ENCODE measurements around the gene FGF3. TPM values are rescaled to one million over a fixed set of nuclear protein-coding genes. Genes with fewer than 3 reads are reported as not detected.

Gene FGF3
- total RNA-seq, 1 donor from 2014 or later, result not detected

DNA sequence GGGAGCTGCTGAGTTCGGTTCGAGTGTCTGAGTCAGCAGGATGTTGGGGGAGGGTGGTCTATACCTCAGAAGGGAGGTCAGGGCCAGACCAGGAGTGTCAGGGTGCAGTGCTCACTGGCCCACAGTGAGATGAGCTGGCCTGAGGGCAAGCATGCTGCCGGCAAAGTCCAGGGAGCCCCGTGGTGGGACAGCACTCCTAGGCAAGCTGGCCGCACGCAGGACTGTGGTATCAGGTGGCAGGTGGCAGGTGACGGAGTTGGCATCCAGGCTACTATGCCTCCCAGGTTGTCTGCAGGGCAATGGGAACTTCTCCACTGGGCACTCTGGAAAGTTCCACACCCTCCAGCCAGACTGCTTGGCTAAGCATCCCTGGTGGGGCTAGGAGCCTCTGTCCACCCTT lies 4.8 kb downstream of the FGF3 start:
- H3K27me3 Mint-ChIP-seq (ENCODE audit: insufficient read depth), result peaks cover 12% of the 10 kb centered on the region
- intact Hi-C loops (cut with micrococcal nuclease), result no loop called here
- H3K27ac Mint-ChIP-seq, result no peak overlapping the region
- H3K36me3 Mint-ChIP-seq (ENCODE audit: low read depth), result no peaks in the 10 kb centered on the region
- DNase-seq (ENCODE audit: low spot score), result no peak
- H3K9me3 Mint-ChIP-seq, result no peaks in the 10 kb centered on the region
- no peak overlapping the region for H3K4me3 Mint-ChIP-seq
- H3K4me1 Mint-ChIP-seq (ENCODE audit: low read depth), result no peaks in the 10 kb centered on the region

DNA sequence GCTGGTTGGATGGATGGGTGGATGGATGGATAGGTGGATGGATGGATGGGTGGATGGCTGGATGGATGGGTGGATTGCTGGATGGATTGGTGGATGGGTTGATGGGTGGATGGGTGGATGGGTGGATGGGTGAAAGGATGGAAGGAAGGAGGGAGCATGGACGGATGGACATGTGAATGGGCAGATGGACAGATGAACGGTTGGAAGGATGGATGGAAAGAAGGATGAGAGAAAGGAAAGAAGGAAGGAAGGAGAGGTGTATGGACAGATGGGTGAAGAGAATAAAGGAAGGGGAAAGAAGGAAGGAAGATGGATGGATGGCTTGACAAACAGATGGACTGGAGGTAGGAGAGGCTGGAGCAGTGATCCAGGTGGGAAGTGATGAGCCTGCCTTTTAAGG lies 5.4 kb downstream of the FGF3 start:
- no peaks in the 10 kb centered on the region for H3K4me1 Mint-ChIP-seq (ENCODE audit: low read depth)

DNA sequence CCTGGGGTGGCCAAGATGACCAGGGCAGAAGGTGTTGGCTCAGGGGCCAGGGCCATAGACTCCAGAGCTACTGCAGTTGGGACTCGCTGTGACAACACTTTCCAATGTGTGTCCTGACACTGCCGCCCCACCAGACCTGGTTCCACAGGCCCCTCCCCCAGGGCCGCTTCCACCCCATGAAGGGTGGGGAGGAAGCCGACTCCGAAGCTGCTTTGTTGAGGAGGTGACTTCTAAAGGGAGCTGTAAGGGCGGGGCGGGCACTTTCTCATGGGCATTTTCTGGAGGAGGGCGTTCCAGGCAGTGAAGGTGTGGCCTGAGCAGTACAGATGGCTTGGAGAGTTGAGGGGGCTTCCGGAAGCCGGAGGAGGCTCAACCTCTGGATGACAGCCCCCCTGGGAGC lies 6.3 kb downstream of the FGF3 start:
- no peaks in the 10 kb centered on the region for H3K9me3 Mint-ChIP-seq
- H3K4me1 Mint-ChIP-seq (ENCODE audit: low read depth), result no peaks in the 10 kb centered on the region
- no peak overlapping the region for H3K27ac Mint-ChIP-seq
- no peak for DNase-seq (ENCODE audit: low spot score)
- intact Hi-C loops (cut with micrococcal nuclease), result no loop called here
- H3K36me3 Mint-ChIP-seq (ENCODE audit: low read depth), result no peaks in the 10 kb centered on the region
- H3K4me3 Mint-ChIP-seq, result no peak overlapping the region
- H3K27me3 Mint-ChIP-seq (ENCODE audit: insufficient read depth), result peaks cover 13% of the 10 kb centered on the region

More for the DNA sequence above, 5.4 kb downstream of the FGF3 start:
- DNase-seq (ENCODE audit: low spot score), result no peak
- Mint-ChIP-seq H3K4me3 (no peak overlapping the region), H3K27me3 (ENCODE audit: insufficient read depth) (peaks cover 11% of the 10 kb centered on the region), H3K36me3 (ENCODE audit: low read depth) (no peaks in the 10 kb centered on the region), H3K9me3 (no peaks in the 10 kb centered on the region), H3K27ac (no peak overlapping the region)
- intact Hi-C loops (cut with micrococcal nuclease), result no loop called here

DNA sequence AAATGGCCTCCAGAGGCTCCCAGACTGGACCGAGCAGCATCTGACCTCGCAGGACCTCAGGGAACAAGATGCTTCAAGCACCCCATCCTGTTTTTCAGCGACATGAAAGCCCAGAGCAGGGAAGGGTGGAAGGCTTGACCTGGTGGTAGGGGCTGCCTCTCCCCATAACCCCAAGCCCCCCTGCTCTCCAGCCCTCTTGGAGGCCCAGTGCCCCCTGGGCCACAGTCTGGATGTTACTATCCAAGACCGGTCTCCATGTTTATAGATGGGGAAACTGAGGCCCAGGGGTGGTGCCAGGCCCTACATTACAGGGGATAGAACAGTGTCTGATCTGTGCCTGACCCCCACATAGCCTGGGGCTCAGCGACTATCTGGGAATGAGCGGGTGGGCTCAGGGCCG lies 7.0 kb downstream of the FGF3 start:
- DNase-seq (ENCODE audit: low spot score), result no peak
- H3K36me3 Mint-ChIP-seq (ENCODE audit: low read depth), result no peaks in the 10 kb centered on the region
- intact Hi-C loops (cut with micrococcal nuclease), result no loop called here
- H3K27me3 Mint-ChIP-seq (ENCODE audit: insufficient read depth), result peaks cover 16% of the 10 kb centered on the region
- H3K4me1 Mint-ChIP-seq (ENCODE audit: low read depth), result no peaks in the 10 kb centered on the region
- H3K27ac Mint-ChIP-seq, result no peak overlapping the region
- no peaks in the 10 kb centered on the region for H3K9me3 Mint-ChIP-seq
- H3K4me3 Mint-ChIP-seq, result no peak overlapping the region

DNA sequence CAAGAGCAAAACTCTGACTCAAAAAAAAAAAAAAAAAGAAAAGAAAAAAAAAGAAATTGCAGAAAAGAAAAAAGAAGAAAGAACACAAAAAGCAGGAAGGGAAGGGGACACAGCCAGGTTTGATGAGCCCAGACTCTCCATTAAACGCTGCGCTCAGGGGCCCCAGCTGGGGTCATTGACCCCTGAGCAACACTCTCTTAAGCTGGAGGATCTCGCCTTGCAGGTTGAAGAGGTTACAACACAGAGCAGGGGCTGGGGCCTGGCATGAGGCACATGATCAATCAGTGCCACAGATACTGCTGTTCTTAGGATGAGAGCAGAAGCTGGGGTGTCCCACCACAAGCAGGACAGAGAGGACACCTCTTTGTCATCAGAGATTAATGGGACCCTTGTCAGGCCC lies 7.8 kb downstream of the FGF3 start:
- Mint-ChIP-seq H3K27me3 (ENCODE audit: insufficient read depth) (peaks cover 14% of the 10 kb centered on the region), H3K9me3 (no peaks in the 10 kb centered on the region), H3K36me3 (ENCODE audit: low read depth) (no peaks in the 10 kb centered on the region), H3K4me1 (ENCODE audit: low read depth) (no peaks in the 10 kb centered on the region), H3K27ac (no peak overlapping the region), H3K4me3 (no peak overlapping the region)
- intact Hi-C loops (cut with micrococcal nuclease), result no loop called here
- DNase-seq (ENCODE audit: low spot score), result no peak

- Mint-ChIP-seq H3K9me3 (no peaks in the 10 kb centered on the region), H3K36me3 (ENCODE audit: low read depth) (no peaks in the 10 kb centered on the region), H3K4me3 (no peak overlapping the region), H3K27me3 (ENCODE audit: insufficient read depth) (peaks cover 8% of the 10 kb centered on the region), H3K4me1 (ENCODE audit: low read depth) (no peaks in the 10 kb centered on the region), H3K27ac (no peak overlapping the region)
- no peak for DNase-seq (ENCODE audit: low spot score)
- intact Hi-C loops (cut with micrococcal nuclease), result no loop called here
These were observed 8.7 kb downstream of the FGF3 start for GRCh38 chr11:69810289-69811118.

DNA sequence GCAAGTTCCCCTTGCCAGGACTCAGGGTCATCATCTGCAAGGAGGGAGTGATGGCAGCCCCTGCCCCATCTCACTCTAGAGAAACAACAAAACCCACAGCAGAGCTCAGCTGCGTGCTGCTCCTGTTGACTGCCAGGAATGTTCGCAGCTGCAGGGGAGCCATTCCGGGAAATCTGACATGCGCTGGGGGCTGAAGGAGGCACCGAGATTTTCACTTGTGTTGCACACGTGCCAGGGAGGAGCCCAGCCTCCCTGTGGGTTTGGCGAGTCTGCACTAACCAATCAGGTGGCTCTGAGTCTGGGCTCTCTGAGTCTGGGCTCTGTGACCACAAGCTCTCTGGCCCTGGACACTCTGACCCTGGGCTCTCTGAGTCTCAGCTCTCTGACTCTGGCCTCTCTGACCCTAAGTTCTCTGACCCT lies 10.5 kb downstream of the FGF3 start:
- no peaks in the 10 kb centered on the region for H3K9me3 Mint-ChIP-seq
- H3K27ac Mint-ChIP-seq, result no peak overlapping the region
- H3K27me3 Mint-ChIP-seq (ENCODE audit: insufficient read depth), result peaks cover 5% of the 10 kb centered on the region
- H3K4me3 Mint-ChIP-seq, result no peak overlapping the region
- intact Hi-C loops (cut with micrococcal nuclease), result no loop called here
- no peak for DNase-seq (ENCODE audit: low spot score)
- no peaks in the 10 kb centered on the region for H3K4me1 Mint-ChIP-seq (ENCODE audit: low read depth)
- H3K36me3 Mint-ChIP-seq (ENCODE audit: low read depth), result no peaks in the 10 kb centered on the region

DNA sequence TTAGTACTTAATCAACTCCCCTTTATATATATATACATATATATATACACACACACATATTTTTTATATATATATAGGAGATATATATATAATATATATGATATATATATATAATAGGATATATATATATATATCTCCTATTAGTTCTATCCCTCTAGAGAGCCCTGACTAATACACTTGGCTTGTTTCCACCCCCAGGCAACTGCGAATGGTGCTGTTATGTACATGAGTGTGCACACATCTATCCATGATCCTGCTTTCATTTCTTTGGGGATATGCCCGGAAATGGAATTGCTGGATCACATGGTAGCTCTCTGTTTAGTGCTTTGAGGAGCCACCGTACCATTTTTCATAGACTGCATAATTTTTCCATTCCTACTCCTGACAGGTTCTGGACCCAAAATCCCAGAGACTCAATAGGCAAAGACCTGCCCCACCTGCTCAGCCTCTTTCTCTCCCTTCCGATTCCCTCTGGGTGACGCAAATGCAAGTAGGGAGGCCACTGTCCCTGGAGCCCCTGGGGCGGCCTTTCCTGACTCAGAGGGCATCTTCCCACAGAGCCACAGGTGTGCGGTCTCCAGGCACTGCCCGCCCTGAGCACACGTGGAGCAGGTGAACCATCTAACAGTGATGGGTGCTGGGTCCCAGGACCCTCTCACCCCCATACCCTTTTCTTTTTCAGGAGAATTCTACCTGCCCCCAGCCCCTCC lies 12.0 kb downstream of the FGF3 start:
- Mint-ChIP-seq H3K27me3 (ENCODE audit: insufficient read depth) (peaks cover 5% of the 10 kb centered on the region), H3K36me3 (ENCODE audit: low read depth) (no peaks in the 10 kb centered on the region), H3K4me3 (no peak overlapping the region), H3K27ac (no peak overlapping the region), H3K4me1 (ENCODE audit: low read depth) (no peaks in the 10 kb centered on the region), H3K9me3 (no peaks in the 10 kb centered on the region)
- DNase-seq (ENCODE audit: low spot score), result no peak
- intact Hi-C loops (cut with micrococcal nuclease), result no loop called here

GRCh38 chr11:69804769-69805508 lies 14.3 kb downstream of the FGF3 start:
- DNase-seq (ENCODE audit: low spot score), result no peak
- intact Hi-C loops (cut with micrococcal nuclease), result no loop called here
- no peaks in the 10 kb centered on the region for H3K9me3 Mint-ChIP-seq
- peaks cover 5% of the 10 kb centered on the region for H3K27me3 Mint-ChIP-seq (ENCODE audit: insufficient read depth)
- no peak overlapping the region for H3K27ac Mint-ChIP-seq
- no peak overlapping the region for H3K4me3 Mint-ChIP-seq
- no peaks in the 10 kb centered on the region for H3K4me1 Mint-ChIP-seq (ENCODE audit: low read depth)
- no peaks in the 10 kb centered on the region for H3K36me3 Mint-ChIP-seq (ENCODE audit: low read depth)

DNA sequence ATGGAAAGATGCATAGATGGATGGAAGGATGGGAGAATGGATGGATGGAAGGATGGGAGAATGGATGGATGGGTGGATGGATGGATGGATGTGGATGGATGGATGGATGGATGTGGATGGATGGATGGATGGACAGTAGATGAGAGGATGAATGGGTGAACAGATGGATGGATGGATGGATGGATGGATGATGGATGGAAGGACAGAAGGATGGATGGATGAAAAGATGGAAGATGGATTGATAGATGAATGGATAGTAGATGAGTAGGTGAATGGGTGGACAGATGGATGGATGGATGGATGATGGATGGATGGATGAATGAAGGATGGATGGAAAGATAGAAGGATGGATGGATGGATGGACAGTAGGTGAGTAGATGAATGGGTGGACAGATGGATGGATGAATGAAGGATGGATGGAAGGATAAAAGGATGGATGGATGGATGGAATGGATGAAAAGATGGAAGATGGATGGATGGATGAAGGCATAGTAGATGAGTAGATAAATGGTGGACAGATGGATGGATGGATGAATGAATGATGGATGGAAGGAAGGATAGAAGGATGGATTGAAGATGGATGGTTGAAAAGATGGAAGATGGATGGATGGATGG lies 15.5 kb downstream of the FGF3 start:
- intact Hi-C loops (cut with micrococcal nuclease), result no loop called here
- H3K27ac Mint-ChIP-seq, result no peak overlapping the region
- H3K4me1 Mint-ChIP-seq (ENCODE audit: low read depth), result no peaks in the 10 kb centered on the region
- H3K27me3 Mint-ChIP-seq (ENCODE audit: insufficient read depth), result peaks cover 5% of the 10 kb centered on the region
- no peaks in the 10 kb centered on the region for H3K9me3 Mint-ChIP-seq
- H3K4me3 Mint-ChIP-seq, result no peak overlapping the region
- no peaks in the 10 kb centered on the region for H3K36me3 Mint-ChIP-seq (ENCODE audit: low read depth)
- DNase-seq (ENCODE audit: low spot score), result no peak

DNA sequence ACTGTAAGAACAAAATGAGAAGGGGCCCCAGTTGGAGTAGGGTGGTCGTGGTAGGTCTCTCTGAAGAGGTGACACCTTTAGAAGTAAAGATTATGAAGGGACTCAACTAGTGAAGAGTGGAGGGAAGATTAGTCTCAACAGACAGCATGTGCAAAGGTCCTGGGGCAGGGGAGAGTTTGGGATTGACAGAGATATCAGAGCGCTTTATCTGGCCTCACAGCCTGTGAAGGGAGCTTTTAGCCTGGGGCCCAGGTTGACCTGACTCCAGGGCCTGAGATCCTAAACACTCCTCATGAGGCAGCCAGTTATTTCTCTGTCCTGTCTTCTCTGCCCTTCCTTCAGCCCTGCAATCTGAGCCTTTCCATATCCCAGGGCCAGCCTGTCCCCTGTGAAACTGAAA lies 16.2 kb downstream of the FGF3 start:
- Mint-ChIP-seq H3K27me3 (ENCODE audit: insufficient read depth) (peaks cover 3% of the 10 kb centered on the region), H3K4me3 (no peak overlapping the region), H3K4me1 (ENCODE audit: low read depth) (no peaks in the 10 kb centered on the region), H3K36me3 (ENCODE audit: low read depth) (no peaks in the 10 kb centered on the region), H3K9me3 (no peaks in the 10 kb centered on the region), H3K27ac (no peak overlapping the region)
- intact Hi-C loops (cut with micrococcal nuclease), result no loop called here
- no peak for DNase-seq (ENCODE audit: low spot score)

- no peak for DNase-seq (ENCODE audit: low spot score)
- Mint-ChIP-seq H3K4me1 (ENCODE audit: low read depth) (no peaks in the 10 kb centered on the region), H3K27me3 (ENCODE audit: insufficient read depth) (peaks cover 2% of the 10 kb centered on the region), H3K9me3 (no peaks in the 10 kb centered on the region), H3K36me3 (ENCODE audit: low read depth) (no peaks in the 10 kb centered on the region), H3K4me3 (no peak overlapping the region), H3K27ac (no peak overlapping the region)
- intact Hi-C loops (cut with micrococcal nuclease), result no loop called here
These were observed 16.6 kb downstream of the FGF3 start for GRCh38 chr11:69802590-69802989.

All from activated T-helper 1 cell treated with anti-CD3 and anti-CD28 coated beads, Interleukin-12 subunit alpha, Interleukin-12 subunit beta, Interleukin-2, Interleukin-4 antibody, amounts not matched to agents 30 ng/mL and 10 ng/mL and 1 ng/mL, durations not matched to agents 14 hours and 24 hours and 36 hours (primary cell).